ENCODE results near the gene TMEM8B. TPM values are rescaled to one million over a fixed set of nuclear protein-coding genes. Genes with fewer than 3 reads are reported as not detected.

The TMEM8B gene
- polyA plus RNA-seq, 3 donors = 2.6 to 11.6 (median 3.8) TPM

GRCh38 chr9:35800530-35800929, 28.5 kb upstream of the TMEM8B start:
- no peak overlapping the region for H3K9ac ChIP-seq (ENCODE audit: insufficient read depth, low read length, poor library complexity, severe bottlenecking)
- H3K79me2 ChIP-seq (ENCODE audit: insufficient read depth, low read length) = no peaks in the 10 kb centered on the region
- H3K36me3 ChIP-seq (replicated peaks in 1 of 2; ENCODE audit: control insufficient read depth in 1 of 2, insufficient read depth in 2 of 2, low read length in 2 of 2) = no peaks in the 10 kb centered on the region
- no peak for TF ChIP-seq CTCF (IDR thresholded peaks at IDR 0.05)
- no peaks in the 10 kb centered on the region for H3K9me3 Mint-ChIP-seq
- H3K4me3 Mint-ChIP-seq = no peak overlapping the region
- peaks cover 2 to 8% (median 3%) of the 10 kb centered on the region in 3 donors for H3K27me3 Mint-ChIP-seq (ENCODE audit: low read depth in 3 of 3)
- H3K4me1 ChIP-seq (ENCODE audit: control insufficient read depth in 1 of 2, insufficient read depth in 2 of 2, low read length in 2 of 2) = no peaks in the 10 kb centered on the region
- H2AFZ ChIP-seq (ENCODE audit: insufficient read depth, low read depth, low read length, poor library complexity, severe bottlenecking) = no peak overlapping the region
- no peak for DNase-seq
- no peak overlapping the region for H3K27ac Mint-ChIP-seq
- 100% methylated on average over 2 of the region's 7 CpGs for WGBS (ENCODE audit: insufficient coverage)
- H3K36me3 Mint-ChIP-seq = no peaks in the 10 kb centered on the region
- no peaks in the 10 kb centered on the region for H4K20me1 ChIP-seq (ENCODE audit: insufficient read depth, low read length)
- H3K27me3 ChIP-seq (ENCODE audit: control insufficient read depth in 2 of 2, insufficient read depth in 2 of 2, low read length in 2 of 2) = no peaks in the 10 kb centered on the region
- H3K4me2 ChIP-seq (replicated peaks; ENCODE audit: extremely low read depth, low read length, poor library complexity, severe bottlenecking) = no peak overlapping the region
- no peaks in the 10 kb centered on the region for H3K9me3 ChIP-seq (replicated peaks in 1 of 2; ENCODE audit: control insufficient read depth in 1 of 2, insufficient read depth in 1 of 2, low read length in 2 of 2)
- intact Hi-C loops (cut with micrococcal nuclease) = no loop called here
- no peak overlapping the region for H3K27ac ChIP-seq (ENCODE audit: low read depth in 1 of 2, low read length in 2 of 2)
- peaks cover 3% of the 10 kb centered on the region for H3K4me1 Mint-ChIP-seq
- H3K4me3 ChIP-seq (replicated peaks in 1 of 3; ENCODE audit: low read depth in 2 of 3, low read length in 3 of 3) = no peak overlapping the region

GRCh38 chr9:35801328-35802128, 27.5 kb upstream of the TMEM8B start:
- Histone ChIP-seq H4K20me1 (ENCODE audit: insufficient read depth, low read length) (no peaks in the 10 kb centered on the region), H3K27me3 (ENCODE audit: control insufficient read depth in 2 of 2, insufficient read depth in 2 of 2, low read length in 2 of 2) (no peaks in the 10 kb centered on the region), H3K4me1 (ENCODE audit: control insufficient read depth in 1 of 2, insufficient read depth in 2 of 2, low read length in 2 of 2) (no peaks in the 10 kb centered on the region), H2AFZ (ENCODE audit: insufficient read depth, low read depth, low read length, poor library complexity, severe bottlenecking) (no peak overlapping the region), H3K4me3 (replicated peaks in 1 of 3; ENCODE audit: low read depth in 2 of 3, low read length in 3 of 3) (no peak overlapping the region), H3K9me3 (replicated peaks in 1 of 2; ENCODE audit: control insufficient read depth in 1 of 2, insufficient read depth in 1 of 2, low read length in 2 of 2) (no peaks in the 10 kb centered on the region), H3K4me2 (replicated peaks; ENCODE audit: extremely low read depth, low read length, poor library complexity, severe bottlenecking) (no peak overlapping the region), H3K27ac (ENCODE audit: low read depth in 1 of 2, low read length in 2 of 2) (no peak overlapping the region), H3K36me3 (replicated peaks in 1 of 2; ENCODE audit: control insufficient read depth in 1 of 2, insufficient read depth in 2 of 2, low read length in 2 of 2) (no peaks in the 10 kb centered on the region), H3K79me2 (ENCODE audit: insufficient read depth, low read length) (no peaks in the 10 kb centered on the region), H3K9ac (ENCODE audit: insufficient read depth, low read length, poor library complexity, severe bottlenecking) (no peak overlapping the region)
- no peak for TF ChIP-seq CTCF (IDR thresholded peaks at IDR 0.05)
- H3K4me3 Mint-ChIP-seq = no peak overlapping the region
- H3K27ac Mint-ChIP-seq = no peak overlapping the region
- H3K36me3 Mint-ChIP-seq = no peaks in the 10 kb centered on the region
- DNase-seq = no peak
- over 99% methylated on average over 13 of the region's 13 CpGs for WGBS (ENCODE audit: insufficient coverage)
- peaks cover 3% of the 10 kb centered on the region for H3K4me1 Mint-ChIP-seq
- intact Hi-C loops (cut with micrococcal nuclease) = no loop called here
- peaks cover 2 to 8% (median 3%) of the 10 kb centered on the region in 3 donors for H3K27me3 Mint-ChIP-seq (ENCODE audit: low read depth in 3 of 3)
- no peaks in the 10 kb centered on the region for H3K9me3 Mint-ChIP-seq
